Fibroblast of skin of right biceps (primary cell): ENCODE results near the gene SYNGR2.

Experiments used
- DNase-seq: peaks from one replicate; pipeline ENCODE4 v3.0.0-alpha.2; 2013

SYNGR2 gene

GRCh38 chr17:78168242-78168902 lies at the start of gene SYNGR2:
Gene SYNGR2, plus strand, starts transcription at chr17:78168581. Its CDS starts 36 bp downstream, at chr17:78168617.
- DNase-seq, result peak; percentile 50

- DNase-seq, result no peak
Measured at GRCh38 chr17:78118801-78119241, 49.6 kb upstream of the SYNGR2 start.

GRCh38 chr17:78120537-78120936 lies 47.8 kb upstream of the SYNGR2 start:
- DNase-seq, result no peak

- no peak for DNase-seq
Measured at GRCh38 chr17:78120971-78121800, 47.2 kb upstream of the SYNGR2 start.

GRCh38 chr17:78121801-78122215 lies 46.6 kb upstream of the SYNGR2 start:
- no peak for DNase-seq

- DNase-seq, result no peak
Measured at GRCh38 chr17:78122216-78122930, 46.0 kb upstream of the SYNGR2 start.

GRCh38 chr17:78122931-78123249 lies 45.5 kb upstream of the SYNGR2 start:
- no peak for DNase-seq

GRCh38 chr17:78123258-78123929 lies 45.0 kb upstream of the SYNGR2 start:
- no peak for DNase-seq

GRCh38 chr17:78124081-78124835 lies 44.1 kb upstream of the SYNGR2 start:
- DNase-seq, result no peak

GRCh38 chr17:78124836-78125137 lies 43.6 kb upstream of the SYNGR2 start:
- DNase-seq, result no peak

GRCh38 chr17:78125138-78125913 lies 43.1 kb upstream of the SYNGR2 start:
- no peak for DNase-seq

- DNase-seq, result no peak
Measured at GRCh38 chr17:78125976-78126894, 42.1 kb upstream of the SYNGR2 start.

GRCh38 chr17:78126895-78127238 lies 41.5 kb upstream of the SYNGR2 start:
- no peak for DNase-seq

GRCh38 chr17:78127239-78127887 lies 41.0 kb upstream of the SYNGR2 start:
- no peak for DNase-seq

- DNase-seq, result no peak
Measured at GRCh38 chr17:78127888-78128550, 40.4 kb upstream of the SYNGR2 start.

- DNase-seq, result no peak
Measured at GRCh38 chr17:78128551-78129350, 39.6 kb upstream of the SYNGR2 start, which contains the start of gene TMC6. Gene TMC6, minus strand, starts transcription at chr17:78128755. Its CDS starts 1,923 bp downstream, at chr17:78126832.

GRCh38 chr17:78129351-78130089 lies 38.9 kb upstream of the SYNGR2 start:
- no peak for DNase-seq

GRCh38 chr17:78130090-78130436 lies 38.3 kb upstream of the SYNGR2 start:
- no peak for DNase-seq
